Measurements from ENCODE around the gene SLC5A6.

DNA sequence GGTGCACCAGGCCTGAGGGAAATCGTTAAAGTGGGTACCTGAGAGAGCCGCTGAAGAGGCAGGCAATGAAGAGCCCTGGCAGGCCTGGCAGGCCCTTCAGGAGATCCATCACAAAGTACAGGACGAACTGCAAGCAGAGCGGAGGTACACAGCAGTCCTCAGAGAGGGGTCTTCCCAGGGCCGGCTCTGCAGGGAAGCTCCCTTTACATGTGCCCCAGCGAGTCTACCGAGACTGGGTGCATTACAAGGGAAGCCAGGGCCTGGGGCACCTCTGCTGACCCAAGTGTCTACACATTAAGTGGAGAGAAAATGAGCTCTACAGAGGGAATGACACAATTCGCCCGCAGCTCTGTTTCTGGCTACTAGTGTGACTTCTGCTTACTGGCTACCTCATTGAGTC, 8.3 kb downstream of the SLC5A6 start:
- TF ChIP-seq, protein P1, sequence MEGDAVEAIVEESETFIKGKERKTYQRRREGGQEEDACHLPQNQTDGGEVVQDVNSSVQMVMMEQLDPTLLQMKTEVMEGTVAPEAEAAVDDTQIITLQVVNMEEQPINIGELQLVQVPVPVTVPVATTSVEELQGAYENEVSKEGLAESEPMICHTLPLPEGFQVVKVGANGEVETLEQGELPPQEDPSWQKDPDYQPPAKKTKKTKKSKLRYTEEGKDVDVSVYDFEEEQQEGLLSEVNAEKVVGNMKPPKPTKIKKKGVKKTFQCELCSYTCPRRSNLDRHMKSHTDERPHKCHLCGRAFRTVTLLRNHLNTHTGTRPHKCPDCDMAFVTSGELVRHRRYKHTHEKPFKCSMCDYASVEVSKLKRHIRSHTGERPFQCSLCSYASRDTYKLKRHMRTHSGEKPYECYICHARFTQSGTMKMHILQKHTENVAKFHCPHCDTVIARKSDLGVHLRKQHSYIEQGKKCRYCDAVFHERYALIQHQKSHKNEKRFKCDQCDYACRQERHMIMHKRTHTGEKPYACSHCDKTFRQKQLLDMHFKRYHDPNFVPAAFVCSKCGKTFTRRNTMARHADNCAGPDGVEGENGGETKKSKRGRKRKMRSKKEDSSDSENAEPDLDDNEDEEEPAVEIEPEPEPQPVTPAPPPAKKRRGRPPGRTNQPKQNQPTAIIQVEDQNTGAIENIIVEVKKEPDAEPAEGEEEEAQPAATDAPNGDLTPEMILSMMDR (IDR thresholded peaks at IDR 0.05; ENCODE audit: control extremely low read depth in 1 of 3, insufficient read depth in 1 of 3, low read depth in 1 of 3, low read length in 3 of 3) = no peak
- TF ChIP-seq BCL11A (IDR thresholded peaks at IDR 0.05; ENCODE audit: low read depth in 2 of 2, low read length in 2 of 2) = no peak
- no peak for TF ChIP-seq PHF8 (conservative IDR thresholded peaks at IDR 0.05; ENCODE audit: low read depth, low read length)
- no peak for TF ChIP-seq TCF12 (IDR thresholded peaks at IDR 0.05; ENCODE audit: low read depth, low read length)
- TF ChIP-seq POU5F1 (IDR thresholded peaks at IDR 0.05; ENCODE audit: low read depth, low read length) = no peak
- TF ChIP-seq, protein P2, sequence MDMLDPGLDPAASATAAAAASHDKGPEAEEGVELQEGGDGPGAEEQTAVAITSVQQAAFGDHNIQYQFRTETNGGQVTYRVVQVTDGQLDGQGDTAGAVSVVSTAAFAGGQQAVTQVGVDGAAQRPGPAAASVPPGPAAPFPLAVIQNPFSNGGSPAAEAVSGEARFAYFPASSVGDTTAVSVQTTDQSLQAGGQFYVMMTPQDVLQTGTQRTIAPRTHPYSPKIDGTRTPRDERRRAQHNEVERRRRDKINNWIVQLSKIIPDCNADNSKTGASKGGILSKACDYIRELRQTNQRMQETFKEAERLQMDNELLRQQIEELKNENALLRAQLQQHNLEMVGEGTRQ (IDR thresholded peaks at IDR 0.05; ENCODE audit: low read length) = no peak
- no peak for TF ChIP-seq CEBPB (IDR thresholded peaks at IDR 0.05; ENCODE audit: low read depth, low read length)
